SKM-1 (cell line): ENCODE measurements around the gene RPE.

Source experiments
- DNase-seq: peaks from one replicate; lab custom pipeline; 2025; ENCODE audit not compliant: unreplicated experiment; lab: John Stamatoyannopoulos, UW

Gene RPE

GRCh38 chr2:210000464-210001324 lies 1.7 kb upstream of the RPE start:
- DNase-seq: peak; percentile 8

- DNase-seq: peak; percentile 51
Measured at GRCh38 chr2:210003359-210003758, 921 bp downstream of the RPE start.

GRCh38 chr2:210004881-210005280 lies 2.4 kb downstream of the RPE start:
- no peak for DNase-seq

- no peak for DNase-seq
Measured at GRCh38 chr2:210007895-210008294, 5.5 kb downstream of the RPE start.

GRCh38 chr2:210009126-210009525 lies 6.7 kb downstream of the RPE start:
- DNase-seq: no peak

- no peak for DNase-seq
Measured at GRCh38 chr2:210009896-210010295, 7.5 kb downstream of the RPE start.

GRCh38 chr2:210020138-210020537 lies 17.7 kb downstream of the RPE start:
- no peak for DNase-seq

- no peak for DNase-seq
Measured at GRCh38 chr2:210022824-210023223, 20.4 kb downstream of the RPE start.

GRCh38 chr2:210027608-210028007 lies 25.2 kb downstream of the RPE start:
- no peak for DNase-seq

- no peak for DNase-seq
Measured at GRCh38 chr2:210028178-210028577, 25.7 kb downstream of the RPE start.

- no peak for DNase-seq
Measured at GRCh38 chr2:210034087-210034683, 31.7 kb downstream of the RPE start.

- DNase-seq: no peak
Measured at GRCh38 chr2:210035679-210036078, 33.2 kb downstream of the RPE start.

- no peak for DNase-seq
Measured at GRCh38 chr2:210038078-210038477, 35.6 kb downstream of the RPE start.

GRCh38 chr2:210046851-210047500 lies 44.5 kb downstream of the RPE start:
- DNase-seq: no peak

- DNase-seq: no peak
Measured at GRCh38 chr2:210049831-210050230, 47.4 kb downstream of the RPE start.

GRCh38 chr2:210050885-210051284 lies 48.4 kb downstream of the RPE start:
- DNase-seq: no peak

GRCh38 chr2:210054696-210055095 lies 52.3 kb downstream of the RPE start:
- DNase-seq: no peak

- no peak for DNase-seq
Measured at GRCh38 chr2:210055825-210056224, 53.4 kb downstream of the RPE start.

- DNase-seq: no peak
Measured at GRCh38 chr2:210063306-210063705, 60.9 kb downstream of the RPE start.
